SK-N-SH treated with all-trans-retinoic acid at 6 μM for 48 hours (cell line): ENCODE data around the gene CHRNB1.

Source experiments
- ATAC-seq: fragments of 200-7000 bp; cut with Tn5 transposase; 3 replicates; pipeline ENCODE4 v1.9.1; 2020; ENCODE audit warnings: mild to moderate bottlenecking, moderate library complexity
- BACH2 ChIP-seq: fragments of 250-450 bp; sonication (Bioruptor Pico); IDR thresholded peaks from 2 replicates; pipeline ENCODE4 v1.9.0; 2021; ENCODE audit warnings: mild to moderate bottlenecking, borderline replicate concordance
- CSDC2 ChIP-seq: fragments of 250-450 bp; sonication (Bioruptor Pico); IDR thresholded peaks from 2 replicates; pipeline ENCODE4 v1.5.0; 2020; ENCODE audit warnings: mild to moderate bottlenecking, moderate library complexity
- CSRNP3 ChIP-seq: fragments of 250-450 bp; sonication (Bioruptor Pico); IDR thresholded peaks from 2 replicates; pipeline ENCODE4 v1.5.1; 2021; ENCODE audit warnings: mild to moderate bottlenecking, moderate library complexity
- ESRRG ChIP-seq: fragments of 250-450 bp; sonication (Bioruptor Pico); IDR thresholded peaks from 2 replicates; pipeline ENCODE4 v1.6.1; 2021; ENCODE audit warnings: mild to moderate bottlenecking
- GLIS3 ChIP-seq: fragments of 250-450 bp; sonication (Bioruptor Pico); IDR thresholded peaks from 2 replicates; pipeline ENCODE4 v1.5.0; 2020; ENCODE audit warnings: mild to moderate bottlenecking, moderate library complexity
- ISL1 ChIP-seq: fragments of 250-450 bp; sonication (Bioruptor Pico); IDR thresholded peaks from 2 replicates; pipeline ENCODE4 v2.1.2; 2022; ENCODE audit warnings: mild to moderate bottlenecking, moderate library complexity
- OSR1 ChIP-seq: fragments of 250-450 bp; sonication (Bioruptor Pico); IDR thresholded peaks from 2 replicates; pipeline ENCODE4 v1.8.0; 2022; ENCODE audit warnings: moderate library complexity, mild to moderate bottlenecking, inconsistent platforms
- PPARA ChIP-seq: fragments of 250-450 bp; sonication (Bioruptor Pico); IDR thresholded peaks from 2 replicates; pipeline ENCODE4 v1.5.0; 2020; ENCODE audit warnings: mild to moderate bottlenecking, borderline replicate concordance
- RARB ChIP-seq: fragments of 250-450 bp; sonication (Bioruptor Pico); IDR thresholded peaks from 2 replicates; pipeline ENCODE4 v1.8.0; 2021; ENCODE audit warnings: mild to moderate bottlenecking, moderate library complexity
- TCF4 ChIP-seq: fragments of 250-450 bp; sonication (Bioruptor Pico); IDR thresholded peaks from 2 replicates; pipeline ENCODE4 v1.8.0; 2021; ENCODE audit warnings: mild to moderate bottlenecking, moderate library complexity, borderline replicate concordance
- TSHZ2 ChIP-seq: fragments of 250-450 bp; sonication (Bioruptor Pico); IDR thresholded peaks from 2 replicates; pipeline ENCODE4 v1.5.0; 2020; ENCODE audit warnings: mild to moderate bottlenecking, moderate library complexity
- ZC3H10 ChIP-seq: fragments of 250-450 bp; sonication (Bioruptor Pico); IDR thresholded peaks from 2 replicates; pipeline ENCODE4 v1.5.1; 2021; ENCODE audit warnings: mild to moderate bottlenecking, moderate library complexity
- ZFP3 ChIP-seq: fragments of 250-450 bp; sonication (Bioruptor Pico); IDR thresholded peaks from 2 replicates; pipeline ENCODE4 v1.5.0; 2020; ENCODE audit warnings: mild to moderate bottlenecking, moderate library complexity
- ZFP30 ChIP-seq: fragments of 450-650 bp; formaldehyde crosslinking; IDR thresholded peaks from 2 replicates; pipeline ENCODE4 v1.5.0; 2022; ENCODE audit warnings: mild to moderate bottlenecking, moderate library complexity
- ZNF565 ChIP-seq: fragments of 450-650 bp; formaldehyde crosslinking; conservative IDR thresholded peaks from 2 replicates; pipeline ENCODE4 v1.5.0; 2020; ENCODE audit warnings: low read depth, mild to moderate bottlenecking, moderate library complexity
- ZNF70 ChIP-seq: fragments of 450-650 bp; formaldehyde crosslinking; IDR thresholded peaks from 2 replicates; pipeline ENCODE4 v1.5.0; 2020; ENCODE audit warnings: mild to moderate bottlenecking, moderate library complexity
- ZNF8 ChIP-seq: fragments of 450-650 bp; formaldehyde crosslinking; IDR thresholded peaks from 2 replicates; pipeline ENCODE4 v1.5.0; 2020; ENCODE audit warnings: mild to moderate bottlenecking, moderate library complexity
- TF ChIP-seq, protein P1 (sequence below): fragments of 250-450 bp; sonication (Bioruptor Pico); IDR thresholded peaks from 2 replicates; pipeline ENCODE4 v1.8.0; 2020; ENCODE audit warnings: mild to moderate bottlenecking, moderate library complexity, borderline replicate concordance
- TF ChIP-seq, protein P2 (sequence below): fragments of 250-450 bp; sonication (Bioruptor Pico); IDR thresholded peaks from 2 replicates; pipeline ENCODE4 v1.5.1; 2020; ENCODE audit warnings: low read depth, mild to moderate bottlenecking, moderate library complexity
- TF ChIP-seq, protein P3 (sequence below): fragments of 250-450 bp; sonication (Bioruptor Pico); IDR thresholded peaks from 2 replicates; pipeline ENCODE4 v1.8.0; 2021; ENCODE audit warnings: low read depth, mild to moderate bottlenecking, moderate library complexity, borderline replicate concordance

CHRNB1 gene

GRCh38 chr17:7443499-7444485, 1.1 kb upstream of the CHRNB1 start:
- no peak for TF ChIP-seq TCF4 (CRISPR knock-in tag)
- no peak for TF ChIP-seq RARB (CRISPR knock-in tag)
- TF ChIP-seq ZC3H10: no peak
- TF ChIP-seq, protein P1, sequence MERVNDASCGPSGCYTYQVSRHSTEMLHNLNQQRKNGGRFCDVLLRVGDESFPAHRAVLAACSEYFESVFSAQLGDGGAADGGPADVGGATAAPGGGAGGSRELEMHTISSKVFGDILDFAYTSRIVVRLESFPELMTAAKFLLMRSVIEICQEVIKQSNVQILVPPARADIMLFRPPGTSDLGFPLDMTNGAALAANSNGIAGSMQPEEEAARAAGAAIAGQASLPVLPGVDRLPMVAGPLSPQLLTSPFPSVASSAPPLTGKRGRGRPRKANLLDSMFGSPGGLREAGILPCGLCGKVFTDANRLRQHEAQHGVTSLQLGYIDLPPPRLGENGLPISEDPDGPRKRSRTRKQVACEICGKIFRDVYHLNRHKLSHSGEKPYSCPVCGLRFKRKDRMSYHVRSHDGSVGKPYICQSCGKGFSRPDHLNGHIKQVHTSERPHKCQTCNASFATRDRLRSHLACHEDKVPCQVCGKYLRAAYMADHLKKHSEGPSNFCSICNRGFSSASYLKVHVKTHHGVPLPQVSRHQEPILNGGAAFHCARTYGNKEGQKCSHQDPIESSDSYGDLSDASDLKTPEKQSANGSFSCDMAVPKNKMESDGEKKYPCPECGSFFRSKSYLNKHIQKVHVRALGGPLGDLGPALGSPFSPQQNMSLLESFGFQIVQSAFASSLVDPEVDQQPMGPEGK: no peak
- no peak for ATAC-seq

DNA sequence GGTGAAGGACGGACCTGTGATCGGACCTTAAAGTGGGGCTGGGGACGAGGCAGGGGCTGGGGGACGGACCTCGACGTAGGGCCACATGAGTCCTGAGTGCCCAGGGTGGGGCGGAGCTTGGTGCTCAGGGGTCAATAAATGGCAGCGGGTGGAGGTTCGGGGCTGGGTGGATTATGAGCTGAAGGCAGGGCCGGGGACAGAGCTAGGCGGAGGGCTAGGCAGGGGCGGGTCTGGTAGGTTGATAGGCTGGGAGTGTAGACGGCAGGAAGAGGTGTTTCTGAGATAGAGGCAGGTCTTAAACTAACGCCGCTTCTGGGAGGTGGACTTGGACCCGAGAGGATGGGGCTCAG, 733 bp downstream of the CHRNB1 start:
- peak; percentile 61 for ATAC-seq
- no peak for TF ChIP-seq TCF4 (CRISPR knock-in tag)
- TF ChIP-seq ZFP30: no peak
- no peak for TF ChIP-seq CSDC2
- no peak for TF ChIP-seq ZNF565 (CRISPR knock-in tag)
- TF ChIP-seq TSHZ2 (CRISPR knock-in tag): no peak
- TF ChIP-seq, protein P2, sequence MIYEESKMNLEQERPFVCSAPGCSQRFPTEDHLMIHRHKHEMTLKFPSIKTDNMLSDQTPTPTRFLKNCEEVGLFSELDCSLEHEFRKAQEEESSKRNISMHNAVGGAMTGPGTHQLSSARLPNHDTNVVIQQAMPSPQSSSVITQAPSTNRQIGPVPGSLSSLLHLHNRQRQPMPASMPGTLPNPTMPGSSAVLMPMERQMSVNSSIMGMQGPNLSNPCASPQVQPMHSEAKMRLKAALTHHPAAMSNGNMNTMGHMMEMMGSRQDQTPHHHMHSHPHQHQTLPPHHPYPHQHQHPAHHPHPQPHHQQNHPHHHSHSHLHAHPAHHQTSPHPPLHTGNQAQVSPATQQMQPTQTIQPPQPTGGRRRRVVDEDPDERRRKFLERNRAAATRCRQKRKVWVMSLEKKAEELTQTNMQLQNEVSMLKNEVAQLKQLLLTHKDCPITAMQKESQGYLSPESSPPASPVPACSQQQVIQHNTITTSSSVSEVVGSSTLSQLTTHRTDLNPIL: no peak
- TF ChIP-seq BACH2: no peak
- no peak for TF ChIP-seq RARB (CRISPR knock-in tag)
- TF ChIP-seq ESRRG (CRISPR knock-in tag): no peak
- TF ChIP-seq, protein P1: no peak
- TF ChIP-seq ZFP3 (CRISPR knock-in tag): no peak
- TF ChIP-seq OSR1: no peak
- TF ChIP-seq CSRNP3 (CRISPR knock-in tag): no peak
- no peak for TF ChIP-seq ZNF70
- no peak for TF ChIP-seq GLIS3 (CRISPR knock-in tag)
- TF ChIP-seq, protein P3, sequence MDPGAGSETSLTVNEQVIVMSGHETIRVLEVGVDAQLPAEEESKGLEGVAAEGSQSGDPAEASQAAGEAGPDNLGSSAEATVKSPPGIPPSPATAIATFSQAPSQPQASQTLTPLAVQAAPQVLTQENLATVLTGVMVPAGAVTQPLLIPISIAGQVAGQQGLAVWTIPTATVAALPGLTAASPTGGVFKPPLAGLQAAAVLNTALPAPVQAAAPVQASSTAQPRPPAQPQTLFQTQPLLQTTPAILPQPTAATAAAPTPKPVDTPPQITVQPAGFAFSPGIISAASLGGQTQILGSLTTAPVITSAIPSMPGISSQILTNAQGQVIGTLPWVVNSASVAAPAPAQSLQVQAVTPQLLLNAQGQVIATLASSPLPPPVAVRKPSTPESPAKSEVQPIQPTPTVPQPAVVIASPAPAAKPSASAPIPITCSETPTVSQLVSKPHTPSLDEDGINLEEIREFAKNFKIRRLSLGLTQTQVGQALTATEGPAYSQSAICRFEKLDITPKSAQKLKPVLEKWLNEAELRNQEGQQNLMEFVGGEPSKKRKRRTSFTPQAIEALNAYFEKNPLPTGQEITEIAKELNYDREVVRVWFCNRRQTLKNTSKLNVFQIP (CRISPR knock-in tag): no peak
- no peak for TF ChIP-seq PPARA (CRISPR knock-in tag)
- no peak for TF ChIP-seq ISL1 (CRISPR knock-in tag)
- TF ChIP-seq ZC3H10: no peak

- TF ChIP-seq, protein P2: no peak
- TF ChIP-seq ZNF8 (CRISPR knock-in tag): no peak
- no peak for TF ChIP-seq ZFP3 (CRISPR knock-in tag)
- no peak for TF ChIP-seq ZNF565 (CRISPR knock-in tag)
- TF ChIP-seq GLIS3 (CRISPR knock-in tag): no peak
- no peak for TF ChIP-seq CSRNP3 (CRISPR knock-in tag)
- ATAC-seq: no peak
Observed at GRCh38 chr17:7448461-7448860, 3.6 kb downstream of the CHRNB1 start.
